ENCODE data around the gene KIAA1549. TPM values are rescaled to one million over a fixed set of nuclear protein-coding genes. Genes with fewer than 3 reads are reported as not detected.

The KIAA1549 gene
- polyA plus RNA-seq: 0.70 to 1.6 TPM (median 1.1 TPM) in 3 replicates
- 0.29 TPM for polyA plus RNA-seq (2011; ENCODE audit: low read depth)
- polyA plus RNA-seq (2011; cell fraction: cytosol; rRNA removed): 1.2 and 1.3 TPM in 2 replicates
- 4.9 and 5.1 TPM in 2 replicates for polyA plus RNA-seq (2011; cell fraction: nucleus; rRNA removed)
- polyA plus RNA-seq (2012; ENCODE audit: low replicate concordance): 0.48 and 2.4 TPM in 2 replicates
- polyA minus RNA-seq: 2.4 to 9.1 TPM (median 3.1 TPM) in 3 replicates
- polyA minus RNA-seq (2011; cell fraction: cytosol; rRNA and poly(A)+ RNA removed): 1.9 TPM
- polyA minus RNA-seq (2011; cell fraction: nucleus; rRNA and poly(A)+ RNA removed): 5.7 and 10.0 TPM in 2 replicates

DNA sequence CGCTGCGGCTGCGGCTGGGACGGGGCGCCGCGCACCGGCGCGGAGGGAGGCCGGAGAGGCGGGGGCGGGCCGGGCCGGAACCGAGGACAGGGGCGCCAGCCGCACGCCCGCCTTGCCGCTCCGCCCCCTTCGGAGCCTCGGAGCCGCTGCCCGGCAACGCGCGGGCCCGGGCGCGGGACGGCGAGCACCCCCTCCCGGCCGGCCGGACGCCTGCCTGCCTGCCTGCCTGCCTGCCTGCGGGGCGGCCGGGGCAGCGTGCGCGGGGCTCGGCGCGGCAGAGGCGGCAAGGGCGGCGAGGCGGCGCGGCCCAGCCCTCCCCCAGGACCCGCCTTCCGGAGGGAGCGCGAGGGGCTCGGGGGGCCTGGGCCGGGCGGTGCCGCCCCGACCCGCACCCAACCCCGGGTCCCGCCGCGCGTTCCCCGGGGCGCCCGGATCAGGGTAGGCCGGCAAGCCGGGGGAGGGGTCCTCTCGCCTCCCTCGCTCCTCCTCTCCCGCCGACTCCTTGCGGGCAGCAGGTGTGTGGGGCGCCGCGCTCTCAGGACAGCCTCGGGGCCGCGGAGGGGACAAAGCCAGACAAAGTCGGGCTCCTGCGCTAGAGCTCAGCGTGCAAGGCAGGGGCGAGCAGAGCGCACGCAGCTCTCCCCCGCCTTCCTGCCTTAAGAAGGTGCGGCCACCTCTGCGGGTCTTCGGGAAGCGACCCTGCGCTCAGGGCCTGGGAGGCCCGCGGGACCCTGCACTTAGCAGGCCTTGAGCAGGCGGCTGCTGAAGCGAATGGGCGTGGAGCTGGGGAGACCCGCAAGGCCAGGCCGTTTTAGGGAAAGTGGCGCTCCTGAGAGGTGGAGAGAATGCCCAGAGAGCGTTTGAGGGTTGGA lies at the start of gene KIAA1549:
TSS of gene KIAA1549 (minus strand) at position 58 of the 872 bp plus-strand sequence. CDS start 120 bp downstream, outside the sequence.
- peak within 1 kb of the TSS; percentile 71 for H3K9ac ChIP-seq (ENCODE audit: control insufficient read depth, extremely low read depth, insufficient read depth, low read length)
- H3K4me1 ChIP-seq (ENCODE audit: control insufficient read depth, extremely low read depth, insufficient read depth, low read length): peaks cover 14% of the 10 kb centered on the region
- DNase-seq (ENCODE audit: low read depth, low spot score): no peak
- TF ChIP-seq EZH2 (IDR thresholded peaks at IDR 0.05; ENCODE audit: low read length): peak; percentile 60
- TF ChIP-seq, protein P1, sequence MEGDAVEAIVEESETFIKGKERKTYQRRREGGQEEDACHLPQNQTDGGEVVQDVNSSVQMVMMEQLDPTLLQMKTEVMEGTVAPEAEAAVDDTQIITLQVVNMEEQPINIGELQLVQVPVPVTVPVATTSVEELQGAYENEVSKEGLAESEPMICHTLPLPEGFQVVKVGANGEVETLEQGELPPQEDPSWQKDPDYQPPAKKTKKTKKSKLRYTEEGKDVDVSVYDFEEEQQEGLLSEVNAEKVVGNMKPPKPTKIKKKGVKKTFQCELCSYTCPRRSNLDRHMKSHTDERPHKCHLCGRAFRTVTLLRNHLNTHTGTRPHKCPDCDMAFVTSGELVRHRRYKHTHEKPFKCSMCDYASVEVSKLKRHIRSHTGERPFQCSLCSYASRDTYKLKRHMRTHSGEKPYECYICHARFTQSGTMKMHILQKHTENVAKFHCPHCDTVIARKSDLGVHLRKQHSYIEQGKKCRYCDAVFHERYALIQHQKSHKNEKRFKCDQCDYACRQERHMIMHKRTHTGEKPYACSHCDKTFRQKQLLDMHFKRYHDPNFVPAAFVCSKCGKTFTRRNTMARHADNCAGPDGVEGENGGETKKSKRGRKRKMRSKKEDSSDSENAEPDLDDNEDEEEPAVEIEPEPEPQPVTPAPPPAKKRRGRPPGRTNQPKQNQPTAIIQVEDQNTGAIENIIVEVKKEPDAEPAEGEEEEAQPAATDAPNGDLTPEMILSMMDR (optimal IDR thresholded peaks at IDR 0.05 in 1 of 3, IDR thresholded peaks at IDR 0.05 in 1 of 3, conservative IDR thresholded peaks at IDR 0.05 in 1 of 3; ENCODE audit: extremely low read depth in 1 of 3, insufficient read depth in 2 of 3, low read length in 3 of 3): peak in 1 of 3 experiments; percentile 67
- no peak within 1 kb of the TSS for H3K27ac ChIP-seq (ENCODE audit: control insufficient read depth, insufficient read depth, low read length)
- H3K27me3 ChIP-seq (ENCODE audit: control insufficient read depth, extremely low read depth, insufficient read depth, low read length): peaks cover 2% of the 10 kb centered on the region
- no peak for FAIRE-seq
- H4K20me1 ChIP-seq (ENCODE audit: control insufficient read depth, extremely low read depth, insufficient read depth, low read length): no peaks in the 10 kb centered on the region
- dilution Hi-C loops (cut with MboI; ENCODE audit: extremely low pct_ligation_motif_present, low sequenced_read_pairs): no loop called here
- H3K79me2 ChIP-seq (ENCODE audit: control insufficient read depth, insufficient read depth, low read length): no peaks in the 10 kb centered on the region
- H3K36me3 ChIP-seq (ENCODE audit: control insufficient read depth in 2 of 2, extremely low read depth in 1 of 2, insufficient read depth in 2 of 2, low read length in 2 of 2): no peaks in the 10 kb centered on the region
- no peaks in the 10 kb centered on the region for H3K9me3 ChIP-seq (ENCODE audit: control insufficient read depth, low read depth, low read length)
- peak within 1 kb of the TSS; percentile 46 to 75 (median 72) for H3K4me3 ChIP-seq (ENCODE audit: control insufficient read depth in 2 of 3, extremely low read depth in 1 of 3, insufficient read depth in 2 of 3, low read depth in 1 of 3, low read length in 3 of 3)
- H3K9me1 ChIP-seq (ENCODE audit: control insufficient read depth, extremely low read depth, insufficient read depth, low read length): no peaks in the 10 kb centered on the region
- peak within 1 kb of the TSS; percentile 57 for H2AFZ ChIP-seq (ENCODE audit: control insufficient read depth, low read length)
- H3K4me2 ChIP-seq (ENCODE audit: control insufficient read depth, extremely low read depth, insufficient read depth, low read depth, low read length): peak within 1 kb of the TSS; percentile 86

DNA sequence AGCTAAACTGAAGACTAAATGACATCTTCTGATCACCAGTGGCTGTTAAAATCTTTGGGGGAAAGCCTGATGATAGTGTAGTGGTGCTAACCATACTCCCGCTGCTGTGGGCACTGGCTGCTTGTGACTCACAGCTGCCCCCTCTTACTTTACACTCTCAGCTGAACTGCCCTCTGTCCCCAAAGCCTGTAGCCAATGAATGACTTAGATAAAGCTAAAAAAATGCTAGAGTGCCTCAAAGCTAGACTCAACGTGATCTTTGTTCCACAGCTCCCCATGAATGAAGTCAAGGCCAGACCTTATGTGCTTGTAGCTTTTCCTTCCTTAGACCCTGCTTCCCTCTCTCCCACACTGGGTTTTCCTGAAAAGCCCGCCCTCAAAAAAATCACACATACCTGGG lies 48.2 kb upstream of the KIAA1549 start:
- Histone ChIP-seq H3K9me1 (ENCODE audit: control insufficient read depth, extremely low read depth, insufficient read depth, low read length) (no peaks in the 10 kb centered on the region), H3K9ac (ENCODE audit: control insufficient read depth, extremely low read depth, insufficient read depth, low read length) (no peak overlapping the region), H3K79me2 (ENCODE audit: control insufficient read depth, insufficient read depth, low read length) (peaks cover 7% of the 10 kb centered on the region), H3K4me1 (ENCODE audit: control insufficient read depth, extremely low read depth, insufficient read depth, low read length) (peaks cover 10% of the 10 kb centered on the region), H4K20me1 (ENCODE audit: control insufficient read depth, extremely low read depth, insufficient read depth, low read length) (no peaks in the 10 kb centered on the region), H3K4me2 (ENCODE audit: control insufficient read depth, extremely low read depth, insufficient read depth, low read depth, low read length) (no peak overlapping the region), H2AFZ (ENCODE audit: control insufficient read depth, low read length) (no peak overlapping the region), H3K36me3 (ENCODE audit: control insufficient read depth in 2 of 2, extremely low read depth in 1 of 2, insufficient read depth in 2 of 2, low read length in 2 of 2) (peaks cover 18 to 28% of the 10 kb centered on the region in 2 experiments), H3K27me3 (ENCODE audit: control insufficient read depth, extremely low read depth, insufficient read depth, low read length) (no peaks in the 10 kb centered on the region), H3K4me3 (ENCODE audit: control insufficient read depth in 2 of 3, extremely low read depth in 1 of 3, insufficient read depth in 2 of 3, low read depth in 1 of 3, low read length in 3 of 3) (no peak overlapping the region), H3K27ac (ENCODE audit: control insufficient read depth, insufficient read depth, low read length) (no peak overlapping the region), H3K9me3 (ENCODE audit: control insufficient read depth, low read depth, low read length) (no peaks in the 10 kb centered on the region)
- FAIRE-seq (no peak), DNase-seq (ENCODE audit: low read depth, low spot score) (no peak)
- dilution Hi-C loops (cut with MboI; ENCODE audit: extremely low pct_ligation_motif_present, low sequenced_read_pairs): no loop called here
- TF ChIP-seq, protein P1 (optimal IDR thresholded peaks at IDR 0.05 in 1 of 3, IDR thresholded peaks at IDR 0.05 in 1 of 3, conservative IDR thresholded peaks at IDR 0.05 in 1 of 3; ENCODE audit: extremely low read depth in 1 of 3, insufficient read depth in 2 of 3, low read length in 3 of 3): no peak
- no peak for TF ChIP-seq EZH2 (IDR thresholded peaks at IDR 0.05; ENCODE audit: low read length)

Data from keratinocyte (primary cell).